ENCODE data around the gene SNCAIP.

GRCh38 chr5:122429545-122430318, 117.7 kb downstream of the SNCAIP start:
- TF ChIP-seq, protein P1, sequence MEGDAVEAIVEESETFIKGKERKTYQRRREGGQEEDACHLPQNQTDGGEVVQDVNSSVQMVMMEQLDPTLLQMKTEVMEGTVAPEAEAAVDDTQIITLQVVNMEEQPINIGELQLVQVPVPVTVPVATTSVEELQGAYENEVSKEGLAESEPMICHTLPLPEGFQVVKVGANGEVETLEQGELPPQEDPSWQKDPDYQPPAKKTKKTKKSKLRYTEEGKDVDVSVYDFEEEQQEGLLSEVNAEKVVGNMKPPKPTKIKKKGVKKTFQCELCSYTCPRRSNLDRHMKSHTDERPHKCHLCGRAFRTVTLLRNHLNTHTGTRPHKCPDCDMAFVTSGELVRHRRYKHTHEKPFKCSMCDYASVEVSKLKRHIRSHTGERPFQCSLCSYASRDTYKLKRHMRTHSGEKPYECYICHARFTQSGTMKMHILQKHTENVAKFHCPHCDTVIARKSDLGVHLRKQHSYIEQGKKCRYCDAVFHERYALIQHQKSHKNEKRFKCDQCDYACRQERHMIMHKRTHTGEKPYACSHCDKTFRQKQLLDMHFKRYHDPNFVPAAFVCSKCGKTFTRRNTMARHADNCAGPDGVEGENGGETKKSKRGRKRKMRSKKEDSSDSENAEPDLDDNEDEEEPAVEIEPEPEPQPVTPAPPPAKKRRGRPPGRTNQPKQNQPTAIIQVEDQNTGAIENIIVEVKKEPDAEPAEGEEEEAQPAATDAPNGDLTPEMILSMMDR (conservative IDR thresholded peaks at IDR 0.05; ENCODE audit: low read depth, low read length): no peak
- TF ChIP-seq MAFK (IDR thresholded peaks at IDR 0.05; ENCODE audit: low read depth, low read length) (no peak), RAD21 (IDR thresholded peaks at IDR 0.05; ENCODE audit: low read length) (no peak)

All from IMR-90 (cell line).